Choroid plexus epithelial cell (primary cell): Measurements from ENCODE around the gene HAO2.

Experiments
- DNase-seq: peaks from one replicate; pipeline ENCODE4 v3.0.0-alpha.2; 2010; ENCODE audit warnings: low read depth
- H3K4me3 ChIP-seq: 2 replicates; pipeline ENCODE4 v1.5.1; 2011; ENCODE audit warnings: low read depth, mild to moderate bottlenecking, control low read depth, low read length, moderate library complexity
- CTCF ChIP-seq: conservative IDR thresholded peaks from 2 replicates; pipeline ENCODE4 v1.5.1; 2011; ENCODE audit warnings: low read depth, mild to moderate bottlenecking, control low read depth, inconsistent platforms, low read length, moderate library complexity

The HAO2 gene

GRCh38 chr1:119440721-119441307 is 72.2 kb downstream of the HAO2 start:
- TF ChIP-seq CTCF: no peak
- DNase-seq: no peak
- H3K4me3 ChIP-seq: no peak overlapping the region

- TF ChIP-seq CTCF: no peak
- H3K4me3 ChIP-seq: no peak overlapping the region
- no peak for DNase-seq
Observed at GRCh38 chr1:119442756-119443155, 74.2 kb downstream of the HAO2 start.
